Urothelium cell line (cell line): Measurements from ENCODE around the gene C18orf63.
"Not testable (repeated sequence)": the region's sequence is repeated elsewhere in the genome, so short reads cannot be mapped to it uniquely, and the experiment has no call there.

Experiments
- DNase-seq: peaks from one replicate; pipeline ENCODE4 v3.0.0; 2011; ENCODE audit warnings: low spot score, mixed read lengths
- FAIRE-seq: peaks from 2 replicates; lab custom pipeline; 2011; peaks lifted over from hg19 to GRCh38; lab: Jason Lieb, UNC

C18orf63 gene

GRCh38 chr18:74315464-74316256, at the start of gene C18orf63:
Gene C18orf63 (plus strand): TSS chr18:74315839. CDS start chr18:74317866, 2,027 bp downstream.
- DNase-seq = no peak

GRCh38 chr18:74266161-74266560, 49.5 kb upstream of the C18orf63 start:
- FAIRE-seq (no peak), DNase-seq (peak; percentile 51)

More at GRCh38 chr18:74315464-74316256, at the start of gene C18orf63:
- FAIRE-seq = no peak

GRCh38 chr18:74268175-74268574, 47.5 kb upstream of the C18orf63 start:
- DNase-seq (no peak), FAIRE-seq (no peak)

GRCh38 chr18:74268933-74269620, 46.6 kb upstream of the C18orf63 start:
- FAIRE-seq = no peak
- no peak for DNase-seq

- DNase-seq (no peak), FAIRE-seq (no peak)
Observed at GRCh38 chr18:74271635-74272034, 44.0 kb upstream of the C18orf63 start.

GRCh38 chr18:74273394-74273793, 42.2 kb upstream of the C18orf63 start:
- FAIRE-seq (no peak), DNase-seq (no peak)

DNA sequence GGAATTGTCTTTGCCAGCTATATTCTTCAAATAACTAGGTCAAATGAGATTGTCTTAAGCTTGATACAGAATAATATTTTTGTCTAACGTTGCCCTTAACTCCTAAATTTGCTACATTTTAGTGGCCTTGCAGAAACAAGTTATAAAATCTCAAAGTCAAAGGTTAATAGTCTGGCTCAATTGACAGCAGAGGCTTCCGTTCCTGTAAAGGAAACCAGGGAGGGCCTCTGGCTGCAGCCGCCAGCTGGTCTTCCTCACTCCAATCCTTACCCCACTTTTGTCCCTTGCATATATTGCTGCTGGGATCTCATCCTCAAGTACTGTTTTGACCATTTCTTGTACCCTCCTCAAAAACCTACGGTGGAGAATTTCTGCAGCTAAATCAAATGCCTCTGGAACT, 40.9 kb upstream of the C18orf63 start:
- DNase-seq (no peak), FAIRE-seq (no peak)

DNA sequence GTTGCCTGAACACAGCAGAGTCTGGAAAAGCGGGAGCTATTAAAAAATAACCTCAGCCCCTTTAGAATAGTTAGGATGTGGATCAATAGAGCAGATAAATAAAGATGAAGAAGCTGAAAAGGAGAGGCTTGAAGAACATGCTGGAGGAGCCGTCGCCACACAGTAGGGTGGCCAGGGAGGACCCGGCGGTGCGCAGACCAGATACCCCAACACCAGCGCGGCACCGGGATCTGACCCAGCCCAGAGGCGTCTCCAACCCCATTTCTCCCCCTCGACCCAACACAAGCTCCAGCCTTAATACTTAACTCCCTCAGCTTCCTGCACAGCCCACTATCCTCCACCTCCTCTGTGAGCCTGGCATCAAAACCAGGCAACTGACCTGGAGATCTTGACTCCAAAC, 39.9 kb upstream of the C18orf63 start:
- DNase-seq (no peak), FAIRE-seq (no peak)

DNA sequence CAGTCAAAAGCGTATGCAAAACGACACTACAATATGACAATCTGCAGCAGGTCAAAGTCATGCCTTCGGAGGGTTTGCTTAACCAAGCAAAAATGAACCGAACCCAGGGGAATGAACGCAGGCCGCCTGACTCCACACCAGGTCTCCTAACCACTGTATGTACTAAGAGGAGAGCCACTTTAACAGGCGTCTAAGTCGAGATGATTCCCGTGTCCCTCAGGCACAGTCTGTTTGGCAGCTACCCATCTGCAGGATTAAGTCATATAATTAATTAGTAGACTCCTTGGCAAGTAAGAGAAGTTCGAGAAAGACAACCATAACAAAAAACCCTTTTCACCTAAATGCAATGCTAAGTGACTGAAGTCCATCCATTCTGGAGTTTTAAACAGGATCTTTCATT, 39.0 kb upstream of the C18orf63 start:
- FAIRE-seq = no peak
- no peak for DNase-seq

- FAIRE-seq (no peak), DNase-seq (no peak)
Observed at GRCh38 chr18:74277296-74277695, 38.3 kb upstream of the C18orf63 start.

GRCh38 chr18:74278058-74278457, 37.6 kb upstream of the C18orf63 start:
- DNase-seq (no peak), FAIRE-seq (no peak)

DNA sequence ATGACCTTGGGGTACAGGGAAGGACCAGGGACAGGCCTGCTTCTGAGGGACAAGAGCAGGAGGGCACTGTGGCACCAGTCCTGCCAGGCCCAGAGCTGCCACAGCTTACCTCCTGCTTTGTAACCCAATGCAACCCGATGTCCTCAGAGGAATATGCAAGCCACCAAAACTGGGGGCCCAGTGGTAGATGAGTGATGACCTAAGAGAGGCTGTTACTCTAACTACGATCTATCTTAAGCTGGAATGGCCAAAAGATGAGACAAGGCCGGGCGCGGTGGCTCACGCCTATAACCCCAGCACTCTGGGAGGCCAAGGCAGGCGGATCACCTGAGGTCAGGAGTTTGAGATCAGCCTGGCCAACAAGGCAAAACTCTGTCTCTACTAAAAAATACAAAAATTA, 36.7 kb upstream of the C18orf63 start:
- FAIRE-seq (no peak), DNase-seq (no peak)

GRCh38 chr18:74281011-74281979, 34.3 kb upstream of the C18orf63 start:
- FAIRE-seq (no peak), DNase-seq (no peak)

DNA sequence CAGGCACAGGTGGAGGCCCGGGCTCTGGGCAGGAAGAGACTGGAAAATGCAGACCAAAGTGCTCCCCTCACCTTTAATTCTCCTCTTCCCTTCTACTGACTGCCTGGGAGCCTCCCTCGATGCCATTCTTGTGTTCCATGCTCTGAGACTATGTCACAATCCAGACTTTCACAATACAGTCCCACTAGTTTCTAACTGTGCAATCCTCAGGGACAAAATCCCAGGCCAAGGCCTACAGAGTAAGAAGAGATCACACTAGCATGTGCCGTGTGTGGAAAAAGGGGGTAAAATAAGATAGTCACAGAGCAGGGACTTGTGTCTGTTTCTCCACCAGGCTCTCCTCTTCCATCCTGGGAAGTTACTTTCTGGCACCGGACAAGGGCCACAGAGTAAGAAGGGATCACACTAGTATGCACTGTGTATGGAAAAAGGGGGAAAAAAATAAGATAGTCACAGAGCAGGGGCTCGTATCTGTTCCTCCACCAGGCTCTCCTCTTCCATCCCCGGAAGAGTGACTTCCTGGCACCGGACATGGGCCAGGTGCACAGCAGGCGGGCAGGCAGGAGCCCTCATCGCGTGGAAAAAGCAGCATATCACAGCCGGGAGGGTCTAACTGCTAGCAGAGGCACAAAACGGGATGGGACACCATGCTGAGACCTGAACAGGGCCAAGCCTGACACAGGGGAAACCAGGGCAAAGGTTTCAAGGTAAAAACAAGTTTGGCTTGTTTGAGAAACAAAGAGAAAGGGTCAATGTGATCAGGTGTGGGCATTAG, 33.5 kb upstream of the C18orf63 start:
- FAIRE-seq (no peak), DNase-seq (no peak)

DNA sequence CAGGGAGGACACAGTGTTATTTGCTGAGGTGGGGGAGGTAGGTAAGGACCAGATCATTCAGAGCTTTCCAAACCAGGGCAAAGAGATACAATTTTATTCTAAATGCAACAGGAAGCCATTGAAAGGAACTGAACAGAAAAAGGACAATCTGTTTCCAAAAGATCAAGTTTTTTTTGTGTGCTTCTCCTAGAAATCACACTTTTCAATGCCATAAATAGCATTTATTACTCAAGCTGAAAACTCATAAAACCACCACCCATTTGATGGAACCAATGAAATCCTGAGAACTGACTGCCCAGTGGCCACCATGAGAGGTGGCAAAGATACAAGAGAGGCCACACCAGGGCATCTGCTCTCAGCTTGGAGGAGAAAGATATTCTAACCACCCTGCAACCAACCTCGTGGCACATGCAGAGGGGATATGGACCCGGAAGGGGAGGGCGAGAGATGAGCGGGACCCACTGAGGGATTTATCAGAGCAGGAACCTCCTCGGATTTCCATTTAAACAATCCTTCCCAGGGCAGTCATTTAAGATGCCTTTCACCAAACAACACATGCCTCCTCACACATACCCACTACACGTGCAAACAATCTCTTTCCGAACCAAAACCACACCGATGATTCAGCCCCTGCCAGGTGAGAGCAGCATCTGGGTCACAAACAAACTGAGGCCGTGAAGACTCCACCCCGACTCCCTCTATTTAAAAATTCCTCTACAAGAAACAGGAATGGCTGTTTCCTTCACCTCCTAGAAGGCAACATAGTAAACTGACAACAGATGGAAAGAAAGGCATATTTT, 32.7 kb upstream of the C18orf63 start:
- DNase-seq = no peak
- FAIRE-seq = no peak

GRCh38 chr18:74283646-74284045, 32.0 kb upstream of the C18orf63 start:
- FAIRE-seq (no peak), DNase-seq (no peak)

DNA sequence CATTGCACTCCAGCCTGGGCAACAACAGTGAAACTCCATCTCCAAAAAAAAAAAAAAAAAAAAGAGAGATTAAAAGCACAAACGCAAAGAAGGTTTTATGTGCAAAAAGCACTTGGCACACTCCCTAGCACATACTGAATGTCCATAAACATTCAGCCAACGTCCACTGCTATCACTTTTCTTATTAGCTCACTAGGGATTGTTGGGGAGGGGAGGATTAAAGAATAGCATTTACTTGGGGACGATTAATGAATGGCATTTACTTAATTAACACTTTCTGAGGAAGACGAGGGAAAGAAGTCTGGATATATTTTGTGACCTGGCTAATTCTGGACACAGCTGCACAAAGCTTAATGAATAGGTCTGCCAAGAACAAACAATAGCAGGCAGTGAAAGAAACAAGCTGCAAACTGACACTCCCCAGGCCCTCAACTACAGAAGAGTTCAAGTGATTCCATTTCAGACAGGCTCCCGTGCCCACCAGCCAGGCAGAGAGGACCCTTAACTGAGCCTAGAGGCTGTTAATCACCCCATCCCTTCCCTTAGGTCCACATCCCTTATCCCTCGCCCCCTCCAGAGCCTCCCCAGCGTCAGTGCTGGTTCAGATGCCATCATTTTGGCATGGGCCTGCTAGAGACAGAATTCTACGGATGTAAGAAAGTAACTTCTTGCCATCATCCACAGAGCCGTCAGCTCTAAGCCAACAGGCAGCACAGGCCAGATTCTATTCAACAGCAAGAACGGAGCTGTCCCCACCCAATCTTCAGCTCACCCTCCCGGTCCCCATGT, 31.3 kb upstream of the C18orf63 start:
- DNase-seq (no peak), FAIRE-seq (no peak)

DNA sequence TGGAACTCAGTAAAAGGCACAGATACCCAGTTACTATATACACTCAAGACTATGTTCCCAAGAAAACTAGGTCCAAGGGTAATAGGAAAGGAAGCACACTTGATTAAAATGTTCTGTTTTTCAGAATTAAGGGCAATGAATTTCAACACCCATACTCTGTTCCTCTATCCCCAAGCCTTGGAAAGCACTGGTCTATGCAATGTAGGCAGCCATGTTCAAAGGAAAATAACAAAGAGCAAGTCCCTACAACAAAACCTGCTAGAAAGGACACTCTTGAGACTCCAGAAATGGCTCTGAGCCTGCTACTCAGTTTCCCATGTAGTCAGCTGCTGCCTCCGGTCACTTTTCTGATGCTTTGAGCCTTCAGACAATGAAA, 30.7 kb upstream of the C18orf63 start:
- DNase-seq (no peak), FAIRE-seq (no peak)

DNA sequence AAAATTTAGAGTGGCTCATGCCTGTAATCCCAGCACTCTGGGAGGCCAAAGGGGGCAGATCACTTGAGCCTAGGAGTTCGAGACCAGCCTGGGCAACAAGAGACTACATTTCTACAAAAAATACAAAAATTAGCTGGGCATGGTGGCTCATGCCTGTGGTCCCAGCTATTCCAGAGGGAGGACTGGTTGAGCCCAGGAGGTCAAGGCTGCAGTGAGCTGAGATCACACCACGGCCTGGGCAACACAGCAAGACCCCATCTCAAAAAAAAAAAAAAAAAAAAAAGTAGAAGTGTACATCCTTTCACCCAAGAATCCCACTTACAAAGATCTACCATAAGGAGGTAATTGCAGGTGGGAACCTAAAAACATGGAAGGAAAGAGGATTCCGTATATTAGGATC, 30.1 kb upstream of the C18orf63 start:
- not testable (repeated sequence) for FAIRE-seq, DNase-seq
